ENCODE results near the gene USP37. TPM values are rescaled to one million over a fixed set of nuclear protein-coding genes. Genes with fewer than 3 reads are reported as not detected.
A peak's percentile ranks its signal among the peaks of the same experiment; 100 is the strongest.

The USP37 gene
- 17.8 to 20.0 TPM (median 19.4 TPM) in 3 replicates for total RNA-seq

- Mint-ChIP-seq H3K27ac (peak within 1 kb of the TSS; percentile 95), H3K36me3 (peaks cover 5% of the 10 kb centered on the region), H3K4me3 (peak within 1 kb of the TSS; percentile 92), H3K4me1 (peaks cover 36% of the 10 kb centered on the region), H3K27me3 (ENCODE audit: low read depth) (no peaks in the 10 kb centered on the region), H3K9me3 (no peaks in the 10 kb centered on the region)
- TF ChIP-seq CTCF (IDR thresholded peaks at IDR 0.05; ENCODE audit: unreplicated experiment), result no peak
- peak; percentile 99 to 100 for DNase-seq (ENCODE audit: low spot score in 2 of 2, unreplicated experiment in 2 of 2)
These were observed at the start of gene USP37, which contains the start of gene CNOT9 for GRCh38 chr2:218568190-218569037. USP37 (minus strand) TSS chr2:218568351; CDS start chr2:218558653, 9,698 bp downstream. CNOT9 (plus strand) TSS chr2:218568839; CDS start chr2:218568955, 116 bp downstream.

- H3K4me3 Mint-ChIP-seq, result no peak overlapping the region
- no peaks in the 10 kb centered on the region for H3K9me3 Mint-ChIP-seq
- no peaks in the 10 kb centered on the region for H3K36me3 Mint-ChIP-seq
- H3K27me3 Mint-ChIP-seq (ENCODE audit: low read depth), result peaks cover 14% of the 10 kb centered on the region
- no peak overlapping the region for H3K27ac Mint-ChIP-seq
- TF ChIP-seq CTCF (IDR thresholded peaks at IDR 0.05; ENCODE audit: unreplicated experiment), result no peak
- DNase-seq (ENCODE audit: low spot score in 2 of 2, unreplicated experiment in 2 of 2), result no peak
- no peaks in the 10 kb centered on the region for H3K4me1 Mint-ChIP-seq
These were observed 47.7 kb upstream of the USP37 start for GRCh38 chr2:218615868-218616315.

GRCh38 chr2:218607436-218608115, 39.4 kb upstream of the USP37 start, which contains the start of gene PLCD4:
PLCD4 (plus strand) TSS chr2:218607899; CDS start chr2:218615740, 7,841 bp downstream.
- Mint-ChIP-seq H3K27me3 (ENCODE audit: low read depth) (peaks cover 22% of the 10 kb centered on the region), H3K4me3 (no peak within 1 kb of the TSS), H3K9me3 (no peaks in the 10 kb centered on the region), H3K4me1 (peaks cover 10% of the 10 kb centered on the region), H3K27ac (peak within 1 kb of the TSS; percentile 57), H3K36me3 (no peaks in the 10 kb centered on the region)
- no peak for TF ChIP-seq CTCF (IDR thresholded peaks at IDR 0.05; ENCODE audit: unreplicated experiment)
- no peak for DNase-seq (ENCODE audit: low spot score in 2 of 2, unreplicated experiment in 2 of 2)

GRCh38 chr2:218605432-218605831, 37.3 kb upstream of the USP37 start:
- H3K36me3 Mint-ChIP-seq, result no peaks in the 10 kb centered on the region
- no peak for TF ChIP-seq CTCF (IDR thresholded peaks at IDR 0.05; ENCODE audit: unreplicated experiment)
- H3K4me3 Mint-ChIP-seq, result no peak overlapping the region
- H3K27ac Mint-ChIP-seq, result no peak overlapping the region
- H3K4me1 Mint-ChIP-seq, result peaks cover 10% of the 10 kb centered on the region
- H3K9me3 Mint-ChIP-seq, result no peaks in the 10 kb centered on the region
- DNase-seq (ENCODE audit: low spot score in 2 of 2, unreplicated experiment in 2 of 2), result no peak
- peaks cover 6% of the 10 kb centered on the region for H3K27me3 Mint-ChIP-seq (ENCODE audit: low read depth)

GRCh38 chr2:218585541-218585940, 17.4 kb upstream of the USP37 start:
- Mint-ChIP-seq H3K4me1 (no peaks in the 10 kb centered on the region), H3K4me3 (no peak overlapping the region), H3K9me3 (no peaks in the 10 kb centered on the region), H3K27me3 (ENCODE audit: low read depth) (no peaks in the 10 kb centered on the region), H3K36me3 (peaks cover 43% of the 10 kb centered on the region), H3K27ac (no peak overlapping the region)
- DNase-seq (ENCODE audit: low spot score in 2 of 2, unreplicated experiment in 2 of 2), result no peak
- TF ChIP-seq CTCF (IDR thresholded peaks at IDR 0.05; ENCODE audit: unreplicated experiment), result no peak
